ENCODE data around the gene FBXO10.

- TF ChIP-seq CTCF (IDR thresholded peaks at IDR 0.05; ENCODE audit: insufficient read depth, low read length) = no peak
- TF ChIP-seq GABPA (IDR thresholded peaks at IDR 0.05; ENCODE audit: low read depth) = no peak
Observed at GRCh38 chr9:37491939-37492338, 84.2 kb downstream of the FBXO10 start.
